Fibroblast of lung (primary cell): Measurements from ENCODE around the gene COL15A1.

Experiments
- CTCF ChIP-seq, 2 donors: IDR thresholded peaks in 1 of 2; conservative IDR thresholded peaks in 1 of 2; 1 replicate in 1 of 2; 2 replicates in 1 of 2; pipeline ENCODE4 v1.5.1; 2011 to 2012; ENCODE audit warnings: low read length in 2 of 2, control low read depth in 1 of 2, inconsistent platforms in 1 of 2, low read depth in 1 of 2, mild to moderate bottlenecking in 1 of 2
- EZH2 ChIP-seq: IDR thresholded peaks from 2 replicates; pipeline ENCODE4 v1.5.1; 2012; ENCODE audit warnings: low read length, control low read depth, mild to moderate bottlenecking; ENCODE audit errors: missing control alignments

- TF ChIP-seq CTCF (conservative IDR thresholded peaks at IDR 0.05 in 1 of 2, IDR thresholded peaks at IDR 0.05 in 1 of 2; ENCODE audit: low read depth in 1 of 2, low read length in 2 of 2) = no peak
- no peak for TF ChIP-seq EZH2
Measured at GRCh38 chr9:98995059-98995671, 51.5 kb downstream of the COL15A1 start.
